NCI-H1930 (cell line): ENCODE data around the gene ABCA3.

Experiments
- DNase-seq, 2 experiments: peaks; one replicate each; lab custom pipeline; 2025; lab: John Stamatoyannopoulos, UW

ABCA3 gene

DNA sequence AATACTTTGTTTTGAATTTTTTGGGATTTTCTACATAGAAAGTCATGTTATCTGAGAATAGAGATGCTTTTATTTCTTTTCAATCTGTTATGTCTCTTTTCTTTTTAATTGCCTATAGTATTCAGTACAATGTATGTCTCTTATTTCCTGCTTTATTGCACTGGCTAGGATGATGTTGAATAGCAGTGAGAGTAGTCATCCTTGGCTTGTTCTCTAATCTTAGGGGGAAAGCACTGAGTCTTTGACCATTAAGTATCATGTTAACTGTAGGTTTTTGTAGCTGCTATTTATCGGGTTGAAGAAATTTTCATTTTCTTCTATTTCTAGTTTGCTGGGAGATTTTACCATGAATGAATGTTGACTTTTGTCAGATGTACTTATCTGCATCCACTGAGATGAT lies 10.0 kb upstream of the ABCA3 start:
- DNase-seq: no peak

DNA sequence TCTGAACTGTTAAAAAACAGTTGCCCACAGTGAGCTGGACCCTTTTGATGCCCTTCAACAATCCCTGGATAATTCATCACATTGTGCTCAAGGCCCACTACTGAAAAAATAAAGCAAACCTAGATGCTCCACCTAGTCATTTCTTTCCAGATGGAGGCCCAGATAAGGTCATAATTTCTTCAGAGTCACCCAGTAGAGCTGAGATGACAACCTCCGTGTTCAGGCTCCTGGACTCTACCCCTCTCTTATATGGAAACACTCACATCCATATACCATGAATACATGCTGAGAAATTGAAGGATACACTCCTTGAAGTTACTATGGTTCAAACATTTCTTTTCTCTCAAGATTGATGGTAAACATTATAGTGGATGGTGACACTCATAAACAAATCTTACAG lies 2.7 kb upstream of the ABCA3 start:
- DNase-seq: no peak

DNA sequence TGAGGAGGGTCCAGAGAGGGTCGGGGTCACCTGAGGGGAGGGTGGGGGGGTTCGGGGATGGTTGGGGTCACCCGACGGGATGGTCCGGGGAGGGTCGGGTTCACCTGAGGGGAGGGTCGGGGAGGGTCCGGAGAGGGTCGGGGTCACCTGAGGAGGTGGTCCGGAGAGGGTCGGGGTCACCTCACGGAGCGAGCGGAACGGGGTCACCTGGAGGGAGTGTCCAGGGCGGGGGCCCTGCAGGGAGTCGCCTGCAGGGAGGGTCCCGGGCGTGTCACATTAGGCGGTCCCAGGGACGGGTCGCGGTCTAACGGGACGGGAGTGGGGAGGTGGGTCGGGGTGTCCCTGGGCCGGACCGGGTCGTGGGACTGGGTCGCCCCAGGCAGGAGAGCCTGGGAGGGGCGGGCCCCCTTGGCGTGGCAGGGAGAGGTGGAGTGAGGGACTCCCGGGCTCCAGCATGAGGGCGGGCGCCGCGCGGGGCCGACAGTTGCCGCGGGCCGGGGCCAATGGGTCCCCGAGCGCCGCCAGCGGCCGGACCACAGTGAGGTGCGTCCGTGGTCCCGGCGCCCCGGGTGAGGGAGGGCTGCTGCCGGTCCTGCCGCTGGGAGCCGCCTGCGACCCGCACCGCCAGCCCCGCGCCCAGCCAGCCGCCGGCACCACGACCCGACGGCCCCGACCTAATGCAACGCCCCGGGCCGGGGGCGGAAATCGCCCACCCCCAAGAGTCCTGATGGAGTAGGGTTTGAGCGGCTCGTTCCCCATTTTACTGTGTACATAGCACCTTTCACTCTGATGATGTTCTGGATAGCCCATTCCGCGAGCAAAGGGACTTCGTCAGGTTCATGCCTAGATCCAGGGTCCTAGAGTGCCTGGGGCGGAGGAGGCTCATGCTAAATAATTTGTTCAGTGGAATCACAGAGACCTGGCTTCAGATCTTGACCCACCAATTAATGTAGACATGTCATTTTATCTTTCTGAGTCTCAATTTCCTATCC lies 1.2 kb upstream of the ABCA3 start:
- peak in 1 of 2 experiments; percentile 14 for DNase-seq

DNA sequence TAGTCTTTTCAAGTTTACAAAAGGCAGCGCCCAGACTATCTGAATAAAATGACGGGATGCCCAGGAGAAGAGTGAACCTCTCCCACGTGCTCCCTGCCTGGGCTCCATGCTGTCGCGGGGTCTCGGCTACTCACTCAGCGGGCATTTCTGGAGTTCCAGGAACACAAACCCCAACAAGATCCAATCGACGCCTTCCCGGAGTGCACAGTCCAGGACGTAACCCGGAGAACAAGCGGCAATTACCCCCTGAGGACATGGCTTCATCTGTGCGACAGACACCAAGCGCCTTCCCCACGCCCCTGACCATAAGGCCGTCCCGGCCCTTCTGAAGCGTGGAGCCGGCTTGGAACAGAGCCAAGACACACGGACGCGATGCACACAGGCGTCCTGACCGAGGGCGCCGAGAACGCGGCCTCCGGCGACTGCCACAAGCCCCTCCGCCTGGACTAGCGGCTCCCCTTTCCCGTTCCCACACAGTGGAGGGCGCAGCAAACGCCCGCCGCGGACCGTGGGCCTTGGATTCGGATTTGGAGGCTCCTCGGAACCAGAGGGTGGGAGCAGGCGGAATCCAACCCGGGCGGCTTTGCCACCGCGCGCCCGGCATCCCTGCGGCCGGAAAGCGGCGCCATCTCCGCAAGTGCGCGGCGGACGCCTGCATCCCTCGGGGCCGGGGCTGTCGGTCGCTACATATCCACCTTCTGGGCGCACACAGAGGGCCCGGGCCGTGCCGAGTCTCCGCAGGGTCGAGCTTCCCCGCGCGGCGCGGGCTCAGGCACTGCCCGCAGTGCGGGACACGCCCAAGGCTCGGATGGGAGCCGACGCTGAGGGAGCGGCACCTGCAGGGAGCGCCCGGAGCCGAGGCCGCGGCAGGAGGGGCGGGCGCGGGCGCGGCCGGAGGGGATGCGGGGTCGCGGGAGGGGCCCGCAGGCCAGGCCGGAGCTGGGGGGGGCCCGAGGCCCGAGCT lies 725 bp downstream of the ABCA3 start:
- DNase-seq: peak; percentile 18 to 71

DNA sequence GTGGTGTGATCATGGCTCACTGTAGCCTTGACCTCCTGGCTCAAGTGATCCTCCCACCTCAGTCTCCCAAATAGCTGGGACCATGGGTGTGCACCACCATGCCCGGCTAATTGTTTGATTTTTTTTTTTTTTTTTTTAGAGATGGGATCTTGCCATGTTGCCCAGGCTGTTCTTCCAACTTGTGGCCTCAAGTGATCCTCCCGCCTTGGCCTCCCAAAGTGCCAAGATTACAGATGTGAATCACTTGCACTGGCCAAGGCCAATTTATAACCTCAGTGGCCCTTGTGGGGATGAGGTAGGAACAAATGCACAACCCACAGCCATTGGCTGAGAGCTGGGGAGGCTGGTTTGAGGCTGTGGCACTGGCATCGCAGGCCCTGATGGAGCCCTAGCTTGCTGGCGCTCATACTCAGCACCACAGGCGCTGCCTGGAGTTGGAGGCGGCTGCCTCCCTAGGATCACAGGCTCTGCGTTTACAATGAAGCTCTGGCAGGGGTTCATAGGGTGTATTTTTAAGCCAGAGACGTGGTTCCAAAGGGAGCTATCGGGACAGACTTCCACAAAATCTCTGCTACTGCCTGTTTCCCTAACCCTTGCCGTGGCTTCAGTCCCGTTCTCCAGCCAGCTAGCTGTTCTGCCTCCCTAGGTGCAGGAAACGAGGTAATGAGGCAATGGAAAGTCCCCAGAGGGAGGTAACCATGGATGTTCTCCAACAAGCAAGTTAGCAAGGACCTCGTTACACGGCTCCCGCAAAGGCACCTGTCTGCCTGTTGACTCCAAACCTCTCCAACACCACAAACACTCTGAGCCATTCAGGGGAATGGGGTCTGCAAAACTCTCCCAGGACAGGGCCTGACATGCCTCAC lies 2.9 kb downstream of the ABCA3 start:
- DNase-seq: no peak

DNA sequence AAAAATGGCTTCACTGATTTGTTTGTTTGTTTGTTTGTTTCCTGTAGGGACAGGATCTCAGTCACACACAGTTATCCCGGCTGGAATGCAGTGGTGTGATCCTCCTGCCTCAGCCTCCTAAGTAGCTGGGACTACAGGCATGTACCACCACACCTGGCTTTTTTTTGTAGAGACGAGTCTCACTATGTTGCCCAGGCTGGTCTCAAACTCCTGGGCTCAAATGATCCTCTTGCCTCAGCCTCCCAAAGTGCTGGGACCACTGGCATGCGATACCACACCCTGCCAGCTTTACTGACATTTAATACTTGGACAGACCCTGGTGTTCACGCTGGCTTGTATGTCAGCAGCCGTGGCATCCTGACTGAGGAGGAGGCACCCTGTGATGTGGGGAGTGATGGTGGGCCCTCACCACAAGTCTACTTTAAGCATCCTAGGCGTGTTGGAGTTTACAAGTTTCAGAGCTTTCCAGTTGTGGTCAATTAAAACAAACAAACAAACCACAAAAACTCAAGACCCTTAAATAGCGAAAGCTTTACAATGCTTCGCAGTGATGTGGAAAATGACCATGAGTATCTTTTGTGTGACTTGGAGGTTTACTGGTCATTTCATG lies 5.1 kb downstream of the ABCA3 start:
- no peak for DNase-seq

DNA sequence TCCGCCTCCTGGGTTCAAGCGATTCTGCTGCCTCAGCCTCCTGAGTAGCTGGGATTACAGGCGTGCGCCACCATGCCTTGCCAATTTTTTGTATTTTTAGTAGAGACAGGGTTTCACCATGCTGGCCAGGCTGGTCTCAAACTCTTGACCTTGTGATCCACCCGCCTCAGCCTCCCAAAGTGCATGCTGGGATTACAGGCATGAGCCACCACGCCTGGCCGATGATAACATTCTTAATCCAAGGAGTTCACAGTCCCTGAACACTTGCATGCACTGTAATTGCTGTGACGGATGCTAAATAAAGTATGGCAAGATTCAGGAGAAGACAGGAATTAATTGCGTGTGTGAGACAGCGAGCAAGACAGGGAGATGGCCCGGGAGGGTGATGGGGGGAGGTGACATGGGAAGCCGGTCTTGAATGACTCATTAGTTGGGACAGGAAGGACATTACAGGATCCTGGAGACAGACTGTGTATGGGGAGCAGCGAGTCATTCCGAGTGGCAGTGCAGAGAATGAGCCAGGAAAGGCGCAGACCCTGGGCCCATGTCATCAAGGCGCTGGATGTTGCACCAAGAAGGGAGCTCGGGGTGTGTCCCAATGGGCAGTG lies 6.7 kb downstream of the ABCA3 start:
- DNase-seq: no peak

DNA sequence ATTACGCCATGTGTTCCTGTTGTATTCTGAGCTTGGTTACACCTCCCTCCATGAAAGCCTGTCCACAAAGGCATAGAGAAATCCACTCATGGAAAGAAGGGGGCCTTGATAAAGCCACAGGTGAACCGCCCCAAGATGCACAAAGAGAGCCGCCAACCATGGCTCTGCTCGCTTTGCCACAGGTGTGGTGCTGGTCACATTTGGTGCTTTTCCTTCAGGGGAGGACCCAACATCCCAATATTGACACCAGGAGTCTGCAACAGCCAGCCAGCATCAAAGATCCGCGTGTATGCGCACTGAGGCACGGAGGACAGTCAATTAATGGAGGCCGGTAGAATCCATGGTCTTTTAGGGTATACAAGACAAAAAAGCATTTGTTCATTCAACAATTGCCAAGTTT lies 7.3 kb downstream of the ABCA3 start:
- no peak for DNase-seq

DNA sequence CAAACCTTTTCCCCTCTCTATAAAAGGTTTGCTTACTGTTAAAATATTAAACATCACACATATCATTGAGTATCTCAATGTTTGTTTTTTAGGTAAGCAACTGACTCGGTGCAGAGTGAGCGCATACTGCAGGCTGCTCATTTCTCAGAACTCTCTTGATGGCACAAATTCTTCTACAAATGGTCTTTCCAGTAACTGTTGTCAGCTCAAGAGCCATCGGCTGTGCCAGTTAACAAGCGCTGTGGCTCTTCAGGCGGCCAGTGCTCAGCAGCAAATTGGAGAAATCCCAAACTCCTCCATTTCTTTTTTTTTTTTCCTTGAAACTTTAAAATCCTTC lies 8.6 kb downstream of the ABCA3 start:
- no peak for DNase-seq

DNA sequence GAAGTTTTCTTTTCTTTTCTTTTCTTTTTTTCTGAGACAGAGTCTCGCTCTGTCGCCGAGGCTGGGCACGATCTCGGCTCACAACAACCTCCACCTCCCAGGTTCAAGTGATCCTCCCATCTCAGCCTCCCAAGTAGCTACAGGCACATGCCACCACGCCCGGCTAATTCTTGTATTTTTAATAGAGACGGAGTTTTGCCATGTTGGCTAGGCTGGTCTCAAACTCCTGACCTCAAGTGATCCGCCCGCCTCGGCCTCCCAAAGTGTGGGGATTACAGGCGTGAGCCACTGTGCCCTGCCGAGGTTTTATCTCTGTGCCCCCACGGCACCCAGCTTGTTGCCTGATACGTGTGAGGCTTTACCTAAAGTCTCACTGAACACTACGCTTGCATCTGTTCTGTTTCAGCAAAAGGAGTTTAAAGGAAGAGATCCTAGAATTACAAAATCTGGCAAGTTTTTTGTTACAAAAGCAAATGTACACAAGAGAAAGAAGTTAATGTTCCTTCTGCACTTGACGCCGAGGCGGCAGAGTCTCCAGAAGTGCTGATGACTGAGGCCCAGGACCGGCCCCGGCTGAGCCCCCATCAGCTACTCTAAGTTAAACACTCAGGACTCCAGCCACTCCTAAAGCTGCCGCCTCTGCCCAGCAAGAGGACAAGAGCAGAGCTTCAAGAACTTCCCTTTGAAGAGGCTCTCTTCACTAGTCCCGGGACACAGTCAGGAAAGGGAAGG lies 9.2 kb downstream of the ABCA3 start:
- DNase-seq: no peak

DNA sequence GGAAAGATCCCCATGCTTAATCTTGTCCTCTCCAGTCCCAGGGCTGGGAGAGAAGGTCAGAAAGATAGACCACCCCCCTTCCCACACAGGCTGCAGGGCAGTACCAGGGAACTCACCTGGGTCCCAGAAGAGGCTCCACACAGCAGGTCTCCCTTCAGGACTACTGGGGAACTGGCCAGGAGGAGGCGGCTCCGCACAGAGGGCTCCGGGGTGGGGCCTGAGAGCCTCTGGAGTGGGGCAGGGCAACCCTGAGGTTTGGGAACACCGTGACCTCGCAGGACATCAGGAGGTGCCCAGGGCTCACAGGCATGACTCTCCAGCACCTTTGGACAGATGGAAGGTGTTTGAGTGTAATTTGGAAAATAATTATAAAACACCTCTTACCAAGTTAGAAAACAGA lies 11.0 kb downstream of the ABCA3 start:
- DNase-seq: no peak

DNA sequence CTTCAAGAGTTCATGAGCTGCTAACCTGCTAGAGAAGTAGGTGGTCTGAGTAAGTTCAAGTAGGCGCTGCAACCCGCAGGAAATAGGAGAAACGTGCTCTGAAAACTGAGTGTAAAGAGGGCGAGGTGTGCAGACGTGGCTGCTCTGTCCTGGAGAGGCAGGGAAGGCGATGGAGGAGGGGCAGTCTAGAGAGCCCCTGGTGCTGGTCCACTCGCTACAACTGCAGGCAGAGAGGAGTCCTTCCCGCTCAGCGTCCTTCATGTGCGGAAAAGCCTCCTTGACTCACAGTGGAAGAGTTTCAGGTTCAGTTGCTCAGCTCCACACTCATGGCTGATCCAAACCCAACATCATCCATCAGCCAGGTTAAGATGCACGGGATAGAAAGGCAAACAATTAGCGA lies 12.1 kb downstream of the ABCA3 start:
- no peak for DNase-seq

DNA sequence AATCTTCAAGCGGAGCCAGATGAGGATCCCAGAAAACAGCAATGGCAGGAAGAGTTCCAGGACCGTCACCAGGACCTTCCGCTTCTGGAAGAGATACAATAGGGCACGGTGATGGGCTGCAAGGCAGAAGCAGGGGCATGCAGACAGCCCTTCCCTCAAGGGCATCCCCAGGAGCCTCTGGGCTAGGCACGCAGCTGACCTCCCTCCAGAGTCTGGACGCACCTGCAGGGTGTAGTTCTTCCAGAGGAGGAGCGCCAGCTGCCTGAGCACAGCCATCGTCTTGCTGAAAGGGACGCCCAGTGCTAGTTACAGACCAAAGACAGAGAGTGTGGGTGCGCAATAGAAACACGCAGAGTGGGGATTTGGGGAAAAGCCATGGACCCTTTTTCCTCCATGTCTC lies 14.3 kb downstream of the ABCA3 start:
- no peak for DNase-seq

DNA sequence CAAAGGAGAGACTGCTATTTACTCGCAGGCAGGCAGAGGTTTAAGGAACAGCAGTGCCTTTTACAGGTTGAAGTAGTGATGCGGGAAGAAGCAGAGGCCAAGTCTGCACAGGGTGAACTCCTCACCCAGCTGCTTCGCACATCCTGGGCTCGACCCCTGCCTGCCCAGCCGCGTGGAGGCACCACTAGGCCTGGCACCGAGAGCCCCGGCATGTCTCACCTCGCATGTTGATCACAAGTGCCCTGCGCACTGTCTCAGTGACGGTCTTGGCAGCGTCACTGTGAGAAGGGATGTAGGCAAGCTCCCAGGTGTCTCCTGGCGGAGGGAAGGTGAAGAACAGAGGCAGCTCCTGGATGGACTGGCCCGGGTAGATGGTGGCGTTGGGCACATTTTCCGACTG lies 14.7 kb downstream of the ABCA3 start:
- no peak for DNase-seq

DNA sequence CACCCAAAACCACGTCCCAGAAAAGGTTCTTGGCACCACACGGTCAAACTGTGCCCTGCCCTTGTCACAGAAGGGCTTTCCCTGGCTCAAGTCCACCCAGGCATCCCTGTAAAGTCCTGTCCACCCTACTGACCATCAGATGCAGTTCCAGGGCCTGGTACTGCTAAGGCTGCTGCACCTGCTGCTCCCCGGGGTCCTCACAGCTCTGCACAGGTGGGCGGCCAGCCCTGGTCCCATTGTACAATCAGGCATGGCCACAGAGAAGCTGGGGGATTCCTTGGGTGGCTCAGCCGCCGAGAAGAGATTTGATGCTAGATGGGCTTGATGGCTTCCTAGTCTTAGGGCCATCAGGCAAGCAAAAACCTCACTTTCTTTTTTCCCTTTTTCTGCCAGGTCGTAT lies 15.3 kb downstream of the ABCA3 start:
- DNase-seq: no peak

DNA sequence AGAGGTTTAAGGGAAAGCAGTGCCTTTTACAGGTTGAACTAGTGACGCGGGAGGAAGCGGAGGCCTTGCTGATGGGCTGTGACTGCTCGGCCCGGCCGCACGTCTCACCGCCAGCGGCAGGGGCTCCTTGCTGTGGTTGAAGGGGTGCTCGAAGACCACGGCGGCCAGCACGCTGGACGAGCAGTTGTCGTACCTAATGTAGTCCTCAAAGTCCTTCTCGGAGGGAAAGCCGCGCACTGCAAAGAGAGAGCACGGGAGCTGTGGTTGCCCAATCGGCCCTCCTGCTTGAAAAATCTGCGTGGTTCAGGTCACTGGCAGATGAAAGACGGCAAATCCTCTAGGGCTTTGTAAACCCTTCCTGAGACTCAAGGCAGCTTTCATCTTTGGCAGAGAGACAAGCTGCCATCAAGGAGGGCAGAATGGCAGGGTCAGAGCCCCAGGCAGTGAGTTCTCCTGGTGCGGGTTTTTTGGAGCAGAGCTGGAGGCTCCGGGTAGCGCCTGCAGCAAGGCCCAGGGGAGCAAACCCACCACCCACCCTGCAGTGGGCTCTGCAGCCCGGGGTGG lies 16.1 kb downstream of the ABCA3 start:
- DNase-seq: no peak

DNA sequence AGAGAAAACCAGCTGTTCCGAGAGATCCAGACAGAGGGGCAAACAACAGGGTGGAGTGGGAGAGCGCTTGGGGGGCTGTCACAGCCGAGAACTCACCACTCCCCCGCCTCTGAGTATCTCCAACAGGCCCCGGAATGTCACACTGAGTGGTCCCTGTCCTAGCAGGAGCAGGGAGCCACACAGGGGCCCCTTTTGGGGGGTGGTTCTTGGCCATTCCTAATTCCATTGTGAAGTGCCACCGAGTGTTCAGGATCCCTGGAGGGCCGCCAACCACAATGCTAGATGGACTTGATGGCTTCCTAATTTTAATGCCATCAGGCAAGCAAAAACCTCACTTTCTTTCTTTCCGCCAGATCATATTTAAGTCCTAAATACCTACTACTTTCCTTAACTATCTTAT lies 16.8 kb downstream of the ABCA3 start:
- no peak for DNase-seq

DNA sequence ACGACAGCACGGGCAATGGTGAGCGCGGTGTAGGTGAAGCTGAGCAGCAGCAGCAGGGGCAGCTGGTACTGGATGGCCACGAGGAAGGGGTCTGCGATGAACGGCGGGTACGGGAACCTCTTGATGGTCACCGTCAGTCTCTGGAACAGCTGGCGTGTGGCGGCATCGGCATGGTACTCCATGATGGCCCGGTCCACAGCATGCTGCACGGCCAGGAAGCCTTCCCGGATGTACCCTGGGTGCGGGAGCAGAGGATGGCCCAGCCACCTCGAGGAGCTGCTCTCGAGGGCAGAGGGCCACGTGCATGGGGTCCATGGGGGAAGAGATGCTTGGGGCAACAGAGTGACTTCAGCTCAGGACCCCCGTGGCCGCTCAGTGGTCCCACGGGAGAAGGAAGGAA lies 20.9 kb downstream of the ABCA3 start:
- no peak for DNase-seq

DNA sequence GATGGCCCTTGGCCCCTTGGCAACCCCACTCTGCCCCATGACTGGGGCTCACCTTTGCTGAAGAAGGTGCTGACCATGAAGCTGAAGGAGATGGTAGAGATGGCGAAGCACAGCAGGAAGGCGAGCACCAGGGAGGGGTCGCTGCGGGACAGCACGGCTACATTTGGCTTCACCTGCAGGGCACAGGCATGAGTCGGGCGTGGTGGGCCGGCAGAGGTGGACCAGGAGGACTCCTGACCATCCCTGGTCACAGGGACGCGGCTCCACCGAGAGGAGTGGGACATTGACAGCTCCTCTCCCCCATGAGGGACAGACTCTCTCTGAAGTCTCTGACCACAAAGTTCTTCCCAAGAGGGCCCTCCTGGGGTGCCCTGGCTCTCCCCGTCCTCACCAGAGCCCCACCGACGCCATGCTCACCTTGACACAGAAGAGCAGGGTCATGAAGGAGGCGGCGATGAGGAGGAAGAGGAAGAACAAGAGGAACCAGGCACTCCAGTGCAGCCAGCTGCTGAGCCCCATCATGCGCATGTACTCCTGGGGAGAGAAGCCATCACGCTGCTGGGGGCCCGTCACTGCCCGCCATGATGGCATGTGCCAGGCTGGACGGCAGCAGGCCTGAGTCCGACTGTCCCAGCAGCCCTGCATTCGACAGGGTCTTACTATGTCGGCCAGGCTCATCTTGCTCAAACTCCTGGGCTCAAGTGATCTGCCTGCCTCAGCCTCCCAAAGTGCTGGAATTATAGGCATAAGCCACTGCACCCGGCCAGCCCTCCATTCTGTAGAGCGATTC lies 23.1 kb downstream of the ABCA3 start:
- DNase-seq: no peak
